HG03064 (cell line): Measurements from ENCODE around the gene DHX29.

Source experiments
- ATAC-seq: cut with Tn5 transposase; IDR thresholded peaks from one replicate; pipeline ENCODE4 v1.9.1; 2021; ENCODE audit warnings: low read depth; ENCODE audit not compliant: unreplicated experiment

Gene DHX29

GRCh38 chr5:55232985-55233928 lies 74.2 kb downstream of the DHX29 start, which contains the start of gene CCNO:
Gene CCNO (minus strand): TSS chr5:55233608. CDS start chr5:55233523, 85 bp downstream.
- no peak for ATAC-seq

- no peak for ATAC-seq
Observed at GRCh38 chr5:55232271-55232984, 75.1 kb downstream of the DHX29 start.

GRCh38 chr5:55231919-55232270 lies 75.6 kb downstream of the DHX29 start:
- ATAC-seq = no peak

- ATAC-seq = no peak
Observed at GRCh38 chr5:55231029-55231918, 76.2 kb downstream of the DHX29 start.

GRCh38 chr5:55230086-55230629 lies 77.3 kb downstream of the DHX29 start:
- no peak for ATAC-seq

- no peak for ATAC-seq
Observed at GRCh38 chr5:55227664-55228430, 79.6 kb downstream of the DHX29 start.

GRCh38 chr5:55226934-55227663 lies 80.4 kb downstream of the DHX29 start, which contains the start of gene MCIDAS:
Gene MCIDAS (minus strand): TSS chr5:55227315. CDS start chr5:55227138, 177 bp downstream.
- no peak for ATAC-seq

- ATAC-seq = peak; percentile 54
Observed at GRCh38 chr5:55226027-55226933, 81.2 kb downstream of the DHX29 start.

GRCh38 chr5:55225346-55225745 lies 82.1 kb downstream of the DHX29 start:
- no peak for ATAC-seq

GRCh38 chr5:55223812-55224240 lies 83.7 kb downstream of the DHX29 start:
- no peak for ATAC-seq

- no peak for ATAC-seq
Observed at GRCh38 chr5:55222985-55223811, 84.3 kb downstream of the DHX29 start.

- no peak for ATAC-seq
Observed at GRCh38 chr5:55222092-55222984, 85.2 kb downstream of the DHX29 start.

- no peak for ATAC-seq
Observed at GRCh38 chr5:55220433-55221185, 86.9 kb downstream of the DHX29 start.

- no peak for ATAC-seq
Observed at GRCh38 chr5:55219770-55220169, 87.7 kb downstream of the DHX29 start.

GRCh38 chr5:55218967-55219366 lies 88.5 kb downstream of the DHX29 start:
- no peak for ATAC-seq
